Measurements from ENCODE around the gene C2orf42. TPM values are rescaled to one million over a fixed set of nuclear protein-coding genes. Genes with fewer than 3 reads are reported as not detected.
"Not testable (repeated sequence)": the region's sequence is repeated elsewhere in the genome, so short reads cannot be mapped to it uniquely, and the experiment has no call there.

Gene C2orf42
- total RNA-seq, 6 experiments from 2014 or later = 10.9 to 22.5 (median 16.7) TPM

DNA sequence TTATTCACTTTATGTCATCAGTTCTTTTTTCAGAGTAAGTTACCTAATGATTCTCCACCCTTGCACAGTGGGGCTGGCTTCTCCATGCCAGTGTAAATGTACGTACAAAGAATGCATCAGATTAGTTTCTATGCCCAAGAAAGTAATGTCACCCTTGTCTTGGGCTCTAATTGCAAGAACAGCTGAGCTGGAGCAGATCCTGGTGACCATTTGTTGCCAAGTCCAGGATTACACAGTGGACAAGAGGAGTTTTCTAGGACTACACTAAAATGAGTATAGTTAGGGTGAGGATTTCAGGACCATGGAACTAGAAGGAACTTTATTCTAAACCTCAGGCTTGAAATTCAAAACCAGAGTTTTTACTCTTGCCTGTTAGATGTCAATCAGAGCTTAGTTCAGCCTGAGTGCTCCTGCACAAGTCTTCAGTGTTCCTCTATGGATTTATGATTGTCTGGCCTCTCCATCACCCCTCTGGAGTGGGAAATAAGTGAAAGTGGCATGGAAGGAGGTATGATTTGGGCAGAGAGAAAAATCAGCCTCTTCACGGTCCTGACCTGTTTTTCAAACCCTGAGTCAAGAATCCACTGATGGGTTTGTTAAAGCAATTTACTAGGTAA lies 73.8 kb downstream of the C2orf42 start:
- no peak overlapping the region for H3K4me3 ChIP-seq
- TF ChIP-seq POLR2A (IDR thresholded peaks at IDR 0.05) = no peak
- no peak for TF ChIP-seq CTCF (IDR thresholded peaks at IDR 0.05)
- DNase-seq = no peak
- H3K27ac ChIP-seq = no peak overlapping the region
- WGBS (ENCODE audit: insufficient coverage, low coverage, low lambda C conversion rate, missing lambda C conversion rate) = 90% methylated on average over 2 of the region's 2 CpGs
- no peak for ATAC-seq
- no peaks in the 10 kb centered on the region for H3K36me3 ChIP-seq
- H3K4me1 ChIP-seq = no peaks in the 10 kb centered on the region
- H3K27me3 ChIP-seq = no peaks in the 10 kb centered on the region
- H3K9me3 ChIP-seq = no peaks in the 10 kb centered on the region
- intact Hi-C loops (cut with DNase I) = no loop called here

DNA sequence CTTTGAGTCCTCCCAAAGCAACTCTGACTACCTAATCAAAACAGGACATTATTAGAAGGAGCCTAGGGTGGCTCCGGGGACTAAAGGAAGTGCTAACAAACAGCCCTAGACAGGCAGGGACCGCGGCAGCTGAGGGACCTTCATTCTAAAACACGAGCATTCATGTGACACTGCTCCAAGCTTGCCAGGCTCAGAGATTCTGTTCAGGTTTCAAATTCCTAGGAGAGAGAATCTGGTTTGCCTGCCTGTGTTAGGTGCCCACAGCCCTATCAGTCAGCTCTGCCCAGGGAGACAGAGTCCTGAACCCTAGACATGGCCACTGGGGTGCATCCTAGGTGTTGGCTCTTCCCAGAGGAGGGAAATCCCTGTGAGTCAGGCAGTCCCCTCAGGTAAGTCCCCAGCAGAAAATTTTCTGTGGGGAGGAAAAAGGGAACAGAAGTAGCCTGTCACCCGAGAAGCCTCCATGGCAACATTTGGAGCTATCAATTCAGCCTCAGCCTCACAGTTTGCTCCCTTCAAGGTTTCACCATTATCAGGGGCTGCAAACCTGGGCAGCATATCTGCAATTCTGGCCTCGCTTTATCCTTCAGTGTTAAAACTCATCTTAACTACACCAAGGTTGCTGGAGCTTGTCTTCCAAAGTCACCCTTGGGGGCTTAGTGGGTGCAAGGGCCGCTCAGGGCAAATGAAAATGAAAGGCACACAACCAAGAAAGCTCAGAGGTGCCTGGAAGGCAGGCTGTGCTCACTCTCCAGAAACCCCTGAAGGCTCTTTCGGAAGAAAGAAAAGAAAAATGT lies 75.0 kb downstream of the C2orf42 start:
- WGBS (ENCODE audit: insufficient coverage, low coverage, low lambda C conversion rate, missing lambda C conversion rate) = 68% methylated on average over 5 of the region's 8 CpGs
- peaks cover 0 to 10% (median 0%) of the 10 kb centered on the region in 4 donors for H3K4me1 ChIP-seq
- no peak for DNase-seq

DNA sequence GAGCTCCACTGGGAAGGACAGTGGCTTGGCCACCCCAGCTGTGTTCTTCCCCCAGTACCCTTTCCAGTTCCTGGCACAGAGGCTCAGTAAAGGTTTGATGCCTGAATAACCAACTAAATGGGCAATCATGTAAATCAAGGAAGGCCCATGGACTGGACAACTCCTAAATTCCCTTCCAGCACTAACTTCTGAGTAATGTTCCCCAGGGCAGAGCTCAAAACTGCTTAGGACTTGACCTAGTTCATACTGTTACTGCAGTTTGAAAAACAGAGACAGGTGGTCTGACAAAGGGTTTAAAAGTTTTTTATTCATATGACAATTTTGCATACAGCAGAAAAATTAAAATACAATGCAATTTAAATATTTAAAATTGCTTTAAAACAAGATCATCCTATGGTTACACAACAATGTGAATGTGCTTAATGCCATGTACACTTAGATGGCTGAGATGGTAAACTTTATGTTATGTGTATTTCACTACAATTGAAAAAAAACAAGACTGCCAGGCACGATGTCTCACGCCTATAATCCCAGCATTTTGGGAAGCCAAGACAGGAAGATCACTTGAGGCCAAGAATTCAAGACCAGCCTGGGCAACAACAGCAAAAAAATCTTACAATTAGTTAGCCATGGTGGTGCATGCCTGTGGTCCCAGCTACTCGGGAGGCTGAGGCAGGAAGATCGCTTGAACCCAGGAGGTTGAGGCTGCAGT lies 77.3 kb downstream of the C2orf42 start:
- Histone ChIP-seq H3K4me1 (peaks cover 0 to 19% (median under 1%) of the 10 kb centered on the region in 4 donors), H3K9me3 (no peaks in the 10 kb centered on the region), H3K4me3 (no peak overlapping the region), H3K36me3 (no peaks in the 10 kb centered on the region), H3K27ac (no peak overlapping the region), H3K27me3 (no peaks in the 10 kb centered on the region)
- TF ChIP-seq CTCF (IDR thresholded peaks at IDR 0.05) (no peak), POLR2A (IDR thresholded peaks at IDR 0.05) (no peak)
- intact Hi-C loops (cut with DNase I) = no loop called here
- DNase-seq (no peak), ATAC-seq (no peak)
- WGBS (ENCODE audit: insufficient coverage, low coverage, low lambda C conversion rate, missing lambda C conversion rate) = 95% methylated on average over 2 of the region's 4 CpGs

More for the DNA sequence above, 75.0 kb downstream of the C2orf42 start:
- peak; percentile 37 to 70 (median 59) for ATAC-seq
- TF ChIP-seq POLR2A (IDR thresholded peaks at IDR 0.05) (no peak), CTCF (IDR thresholded peaks at IDR 0.05) (no peak)
- no peak overlapping the region for H3K27ac ChIP-seq
- H3K9me3 ChIP-seq = no peaks in the 10 kb centered on the region
- H3K4me3 ChIP-seq = no peak overlapping the region
- intact Hi-C loops (cut with DNase I) = no loop called here
- H3K27me3 ChIP-seq = no peaks in the 10 kb centered on the region
- no peaks in the 10 kb centered on the region for H3K36me3 ChIP-seq

DNA sequence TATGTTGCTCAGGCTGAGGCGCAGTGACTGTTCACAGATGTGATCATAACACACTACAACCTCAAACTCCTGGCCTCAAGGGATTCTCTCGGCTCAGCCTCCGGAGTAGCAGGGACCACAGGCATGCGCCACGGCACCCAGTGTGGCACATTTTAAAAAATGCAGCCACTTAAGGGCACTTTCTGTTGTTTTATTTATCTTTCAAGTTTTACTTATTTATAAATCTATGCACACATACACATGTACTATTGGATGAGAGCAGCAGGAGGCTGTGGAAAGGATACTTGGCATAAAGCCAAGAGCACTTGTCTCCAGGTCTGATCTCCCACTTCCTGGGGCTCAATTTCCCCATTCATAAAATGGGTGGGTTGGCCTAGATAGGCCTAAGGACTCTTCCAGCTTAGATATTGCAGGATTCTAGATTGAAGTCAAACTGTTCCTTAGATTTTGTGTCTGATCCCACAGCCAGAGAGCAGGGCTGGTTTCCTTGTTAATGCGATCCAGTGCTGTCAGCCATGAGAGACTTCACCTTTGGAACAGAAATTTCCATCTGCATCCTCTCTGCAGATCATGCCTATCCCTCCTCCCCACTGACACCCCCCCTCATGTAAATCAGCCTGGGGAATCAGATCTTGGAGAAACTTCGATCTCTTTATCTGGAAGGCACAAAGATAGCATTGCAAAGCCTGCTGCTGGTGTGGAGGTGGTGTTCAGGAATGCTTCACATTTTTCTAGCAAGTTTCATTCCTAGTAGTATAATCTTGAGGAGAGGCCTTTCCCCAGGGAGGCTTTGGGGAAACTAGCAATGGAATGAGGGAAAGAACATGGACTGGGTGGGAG lies 78.8 kb downstream of the C2orf42 start:
- no peak for ATAC-seq
- Histone ChIP-seq H3K36me3 (no peaks in the 10 kb centered on the region), H3K4me3 (no peak overlapping the region), H3K27ac (no peak overlapping the region), H3K27me3 (no peaks in the 10 kb centered on the region), H3K9me3 (no peaks in the 10 kb centered on the region), H3K4me1 (peaks cover 0 to 34% (median 5%) of the 10 kb centered on the region in 4 donors)
- 96% methylated on average over 6 of the region's 7 CpGs for WGBS (ENCODE audit: insufficient coverage, low coverage, low lambda C conversion rate, missing lambda C conversion rate)
- TF ChIP-seq CTCF (IDR thresholded peaks at IDR 0.05) (no peak), POLR2A (IDR thresholded peaks at IDR 0.05) (no peak)
- intact Hi-C loops (cut with DNase I) = no loop called here
- DNase-seq = no peak

DNA sequence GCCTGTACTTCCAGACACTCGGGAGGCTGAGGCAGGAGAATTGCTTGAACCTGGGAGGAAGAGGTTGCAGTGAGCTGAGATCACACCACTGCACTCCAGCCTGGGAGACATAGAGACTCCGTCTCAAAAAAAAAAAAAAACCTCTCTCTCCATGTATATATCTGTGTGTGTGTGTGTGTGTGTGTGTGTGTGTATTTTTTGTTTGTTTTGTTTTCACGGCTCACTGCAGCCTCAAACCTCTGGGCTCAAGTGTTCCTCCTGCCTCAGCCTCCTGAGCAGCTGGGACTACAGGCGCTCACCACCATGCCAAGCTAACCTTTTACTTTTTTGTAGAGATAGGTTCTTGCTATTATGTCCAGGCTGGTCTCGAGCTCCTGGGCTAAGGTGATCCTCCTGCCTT lies 80.4 kb downstream of the C2orf42 start:
- H3K27me3 ChIP-seq; H3K27ac ChIP-seq; H3K36me3 ChIP-seq; H3K4me3 ChIP-seq; intact Hi-C loops (cut with DNase I); DNase-seq; H3K9me3 ChIP-seq; ATAC-seq: not testable (repeated sequence)
- WGBS (ENCODE audit: insufficient coverage, low coverage, low lambda C conversion rate, missing lambda C conversion rate) = 87% methylated on average over 3 of the region's 5 CpGs
- H3K4me1 ChIP-seq = peaks cover 0 to 34% (median 5%) of the 10 kb centered on the region in 4 donors

DNA sequence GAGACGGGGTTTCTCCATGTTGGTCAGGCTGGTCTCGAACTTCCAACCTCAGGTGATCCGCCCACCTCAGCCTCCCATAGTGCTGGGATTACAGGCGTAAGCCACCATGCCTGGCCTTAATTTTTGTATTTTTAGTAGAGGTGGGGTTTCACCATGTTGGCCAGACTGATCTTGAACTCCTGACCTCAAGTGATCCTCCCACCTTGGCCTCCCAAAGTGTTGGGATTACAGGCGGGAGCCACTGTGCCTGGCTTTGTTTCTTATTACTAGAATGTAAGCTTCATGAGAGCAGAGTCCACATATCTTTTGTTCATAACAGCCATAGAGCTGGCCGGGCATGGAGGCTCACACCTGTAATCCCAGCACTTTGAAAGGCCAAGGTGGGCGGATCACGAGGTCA lies 84.7 kb downstream of the C2orf42 start:
- WGBS (ENCODE audit: insufficient coverage, low coverage, low lambda C conversion rate, missing lambda C conversion rate) = 95% methylated on average over 5 of the region's 8 CpGs
- ATAC-seq; H3K27ac ChIP-seq; H3K9me3 ChIP-seq; H3K36me3 ChIP-seq; intact Hi-C loops (cut with DNase I); DNase-seq; H3K27me3 ChIP-seq; H3K4me3 ChIP-seq: not testable (repeated sequence)
- peaks cover 0 to 40% (median 5%) of the 10 kb centered on the region in 4 donors for H3K4me1 ChIP-seq

Data from right lobe of liver (tissue), 6 donors.